OCI-LY7 (cell line): Measurements from ENCODE around the gene SIGLEC1. TPM values are rescaled to one million over a fixed set of nuclear protein-coding genes. Genes with fewer than 3 reads are reported as not detected.

Experiments used
- BruUV-seq: library from RNA; stranded (reverse); fragments of 400-500 nt; replicated peaks from 2 replicates; lab custom pipeline; 2021; lab: Mats Ljungman, UMichigan
- CTCF ChIA-PET: fragments of 300-600 bp; sonication (Branson Sonifier 250); formaldehyde crosslinking; loops from one replicate; lab custom pipeline; 2022; ENCODE audit warnings: antibody characterized with exemption; ENCODE audit not compliant: unreplicated experiment; lab: Charles Lee
- POLR2A ChIA-PET: fragments of 300-600 bp; sonication (Branson Sonifier 250); formaldehyde crosslinking; loops from one replicate; lab custom pipeline; 2022; ENCODE audit warnings: antibody characterized with exemption; lab: Charles Lee
- DNase-seq: peaks from one replicate; pipeline ENCODE4 v3.0.0-alpha.2; 2015; ENCODE audit warnings: low spot score
- H2AFZ ChIP-seq: fragments of 200-600 bp; sonication (generic), shearing (Covaris generic); 2 replicates; pipeline ENCODE4 v1.6.1; 2014; ENCODE audit warnings: mild to moderate bottlenecking, antibody characterized with exemption, low read length, moderate library complexity
- H3K27ac ChIP-seq: fragments of 200-600 bp; sonication (generic); 2 replicates; pipeline ENCODE4 v1.5.1; 2014; ENCODE audit warnings: mixed run types, low read depth, mild to moderate bottlenecking, moderate library complexity, low read length, inconsistent platforms; ENCODE audit not compliant: poor library complexity, severe bottlenecking
- H3K36me3 ChIP-seq: fragments of 200-600 bp; sonication (generic); 2 replicates; pipeline ENCODE4 v1.6.1; 2014; ENCODE audit warnings: mild to moderate bottlenecking, antibody characterized with exemption, low read length, moderate library complexity, mixed read lengths; ENCODE audit not compliant: insufficient read depth
- H3K4me1 ChIP-seq: fragments of 200-600 bp; sonication (generic); 2 replicates; pipeline ENCODE4 v1.5.1; 2014; ENCODE audit warnings: mild to moderate bottlenecking, low read length; ENCODE audit not compliant: insufficient read depth, poor library complexity, severe bottlenecking
- H3K4me2 ChIP-seq: fragments of 200-600 bp; sonication (generic); 2 replicates; pipeline ENCODE4 v1.6.1; 2014; ENCODE audit warnings: mild to moderate bottlenecking, low read length
- H3K4me3 ChIP-seq: fragments of 200-600 bp; sonication (generic); 2 replicates; pipeline ENCODE4 v1.5.1; 2014; ENCODE audit warnings: mild to moderate bottlenecking, low read depth, low read length; ENCODE audit not compliant: poor library complexity, severe bottlenecking
- H3K79me2 ChIP-seq: fragments of 200-600 bp; sonication (generic); 2 replicates; pipeline ENCODE4 v1.6.1; 2016; ENCODE audit warnings: low read depth, mild to moderate bottlenecking, low read length, moderate library complexity, mixed read lengths; ENCODE audit not compliant: insufficient read depth
- H3K9me2 ChIP-seq: fragments of 200-600 bp; sonication (generic); 2 replicates; pipeline ENCODE4 v1.6.1; 2016; ENCODE audit warnings: mild to moderate bottlenecking, low read length, mixed read lengths; ENCODE audit not compliant: insufficient read depth
- H3K9me3 ChIP-seq: fragments of 200-600 bp; sonication (generic); 2 replicates; pipeline ENCODE4 v1.6.1; 2014; ENCODE audit warnings: mild to moderate bottlenecking, mixed run types, low read length, mixed read lengths
- H4K20me1 ChIP-seq: fragments of 200-600 bp; sonication (generic); 2 replicates; pipeline ENCODE4 v1.6.1; 2014; ENCODE audit warnings: mild to moderate bottlenecking, antibody characterized with exemption, low read length, moderate library complexity, mixed read lengths; ENCODE audit not compliant: insufficient read depth
- CTCF ChIP-seq: fragments of 200-600 bp; sonication (generic); conservative IDR thresholded peaks from 2 replicates; pipeline ENCODE4 v1.5.1; 2014; ENCODE audit warnings: mild to moderate bottlenecking, antibody characterized with exemption, low read length, moderate library complexity, mixed read lengths
- EZH2phosphoT487 ChIP-seq: fragments of 200-600 bp; sonication (generic); IDR thresholded peaks from 2 replicates; pipeline ENCODE4 v1.6.1; 2018; ENCODE audit warnings: low read depth, borderline replicate concordance, mild to moderate bottlenecking, mixed run types, antibody characterized with exemption, low read length, moderate library complexity, mixed read lengths
- intact Hi-C: fragments of 100-400 bp; cut with micrococcal nuclease; formaldehyde crosslinking; loops from one replicate; pipeline ENCODE4 v1.10.0; 2022; ENCODE audit not compliant: unreplicated experiment
- total RNA-seq, 2 experiments: library from RNA; depleted of rRNA in 1 of 2; stranded (reverse); fragments of >200 nt in 1 of 2; shearing (Covaris generic) in 1 of 2; gene quantifications; 2 replicates each; pipeline ENCODE4 v1.2.3, GENCODE V29; 2014 to 2022

SIGLEC1 gene
- total RNA-seq, 2 experiments from 2014 or later, result 0.11 TPM; not detected in 1

- no peak overlapping the region for H2AFZ ChIP-seq
- H3K4me1 ChIP-seq, result no peaks in the 10 kb centered on the region
- CTCF ChIA-PET, result interaction anchor here (0.6 to 1.0 kb wide), 2 partner anchors 8 to 19 kb away, joined by 3 to 11 read pairs; no protein-coding TSS in a partner anchor
- H3K36me3 ChIP-seq, result no peaks in the 10 kb centered on the region; the same call in 1 of the 2 replicates
- no TSS peak for BruUV-seq
- POLR2A ChIA-PET, result interaction anchor here (1.1 kb wide), 1 partner anchor 12 kb away, joined by 3 read pairs; no protein-coding TSS in a partner anchor
- no peak overlapping the region for H3K4me3 ChIP-seq
- no peaks in the 10 kb centered on the region for H3K9me3 ChIP-seq
- peak overlapping the region; percentile 47; the same call in 1 of the 2 replicates for H3K4me2 ChIP-seq
- H3K79me2 ChIP-seq, result no peaks in the 10 kb centered on the region
- no peak for DNase-seq
- H3K9me2 ChIP-seq, result no peaks in the 10 kb centered on the region
- H3K27ac ChIP-seq, result no peak overlapping the region
- H4K20me1 ChIP-seq, result no peaks in the 10 kb centered on the region
- intact Hi-C loops, result no loop called here
- TF ChIP-seq CTCF (no peak), EZH2phosphoT487 (no peak)
Measured at GRCh38 chr20:3745686-3746173, 33.3 kb upstream of the SIGLEC1 start.

DNA sequence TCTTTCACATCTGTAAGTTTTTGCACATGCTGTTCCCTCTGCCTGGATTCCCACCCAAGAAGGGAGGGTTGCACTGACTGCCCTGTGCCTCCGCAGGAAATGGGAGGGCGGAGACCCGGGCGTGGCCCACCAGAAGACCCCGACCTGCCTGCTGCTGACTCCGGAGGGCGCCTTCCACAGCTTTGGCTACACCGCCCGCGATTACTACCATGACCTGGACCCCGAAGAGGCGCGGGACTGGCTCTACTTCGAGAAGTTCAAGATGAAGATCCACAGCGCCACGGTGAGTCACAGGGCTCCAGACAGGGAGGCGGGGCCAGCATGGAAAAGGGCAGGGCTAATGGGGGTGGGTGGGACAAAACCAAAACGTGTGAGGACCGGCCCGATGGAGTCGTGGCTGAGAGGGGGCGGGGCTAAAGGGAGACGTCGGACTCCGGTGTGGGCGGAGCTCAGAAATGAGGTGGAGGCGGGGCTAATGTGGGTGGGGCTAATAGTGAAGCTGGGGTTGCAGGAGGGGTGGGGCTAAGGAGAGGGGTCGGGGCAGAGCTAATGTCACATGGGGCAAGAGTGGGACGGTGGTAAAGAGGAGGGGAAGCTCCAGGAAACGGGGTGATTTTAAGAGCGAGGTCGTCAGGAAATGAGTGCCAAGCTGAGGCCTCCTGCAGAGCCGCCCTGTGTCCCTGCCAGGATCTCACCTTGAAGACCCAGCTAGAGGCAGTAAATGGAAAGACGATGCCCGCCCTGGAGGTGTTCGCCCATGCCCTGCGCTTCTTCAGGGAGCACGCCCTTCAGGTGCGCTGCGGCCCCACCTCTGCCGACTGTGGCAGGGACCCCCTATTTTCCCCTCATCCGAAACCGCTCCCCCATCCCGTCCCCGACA is 32.6 kb upstream of the SIGLEC1 start:
- CTCF ChIA-PET, result interaction anchor here (0.6 to 1.0 kb wide), 4 partner anchors 8 to 797 kb away, joined by 3 to 11 read pairs (median 7); no protein-coding TSS in a partner anchor
- POLR2A ChIA-PET, result interaction anchor here (0.5 to 1.1 kb wide), 4 partner anchors 12 to 320 kb away, joined by 3 read pairs; no protein-coding TSS in a partner anchor

More for the DNA sequence above, 32.6 kb upstream of the SIGLEC1 start:
- Histone ChIP-seq H2AFZ (peak overlapping the region; percentile 8; the same call in 1 of the 2 replicates), H3K9me2 (no peaks in the 10 kb centered on the region), H3K27ac (no peak overlapping the region), H3K36me3 (no peaks in the 10 kb centered on the region), H3K9me3 (no peaks in the 10 kb centered on the region), H4K20me1 (no peaks in the 10 kb centered on the region), H3K4me2 (peak overlapping the region; percentile 47), H3K4me3 (peak overlapping the region; percentile 47), H3K4me1 (no peaks in the 10 kb centered on the region), H3K79me2 (no peaks in the 10 kb centered on the region)
- BruUV-seq, result no TSS peak
- TF ChIP-seq EZH2phosphoT487, result no peak
- TF ChIP-seq CTCF, result no peak; the same call in 1 of the 2 replicates
- peak; percentile 87 for DNase-seq
- intact Hi-C loops, result no loop called here
